ENCODE measurements around the gene CDR2L.

DNA sequence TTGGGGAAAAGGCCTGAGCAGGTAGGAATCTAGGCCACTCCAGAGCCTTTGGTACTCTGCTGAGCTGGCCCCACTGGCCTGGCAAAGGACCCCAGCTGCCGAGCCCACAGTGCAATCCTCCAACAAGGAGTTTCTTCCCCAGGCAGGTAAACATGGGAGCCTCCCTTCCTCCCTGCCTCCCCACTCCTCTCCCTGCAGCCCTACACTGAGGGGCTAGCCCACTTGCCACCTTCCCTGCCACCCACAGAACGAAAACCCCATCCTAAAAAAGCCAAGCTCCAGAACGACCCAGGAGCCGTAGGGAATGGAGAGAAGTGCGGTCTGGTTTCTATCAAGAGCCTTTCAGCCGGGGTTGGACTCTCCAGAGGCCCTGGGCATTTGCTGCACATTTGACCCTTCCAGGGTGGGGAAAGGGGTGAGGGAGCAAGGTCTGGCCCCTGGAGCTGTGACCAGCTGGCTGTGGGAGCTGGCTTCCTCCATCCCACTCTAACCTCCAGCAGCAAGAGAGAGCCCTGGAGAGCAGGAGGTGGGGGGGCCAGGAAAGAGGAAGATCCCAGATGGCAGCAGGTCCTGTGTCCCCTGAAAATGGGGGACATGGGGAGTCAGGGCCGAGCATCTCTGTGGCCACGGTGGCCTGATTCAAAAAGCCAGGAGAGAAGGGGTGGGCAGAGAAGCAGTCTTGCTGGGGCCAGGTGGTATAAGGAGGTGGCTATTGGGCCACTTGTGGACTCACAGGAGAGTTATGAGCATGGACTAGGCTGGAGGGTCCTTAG, 16.2 kb upstream of the CDR2L start:
- TF ChIP-seq POLR2A (IDR thresholded peaks at IDR 0.05; ENCODE audit: low read depth, low read length), result no peak
- no peak for TF ChIP-seq POLR2AphosphoS5 (IDR thresholded peaks at IDR 0.05; ENCODE audit: low read depth, low read length)
- no peak for TF ChIP-seq TAF1 (IDR thresholded peaks at IDR 0.05; ENCODE audit: low read depth, low read length)
- no peak for TF ChIP-seq SPI1 (IDR thresholded peaks at IDR 0.05; ENCODE audit: low read depth, low read length)
